Stimulated activated CD4-positive, alpha-beta T cell treated with anti-CD3 and anti-CD28 coated beads, Interleukin-2, amount 100 ng/mL, for 48 hours (primary cell): ENCODE data around the gene HERC3.
"Not testable (repeated sequence)": the region's sequence is repeated elsewhere in the genome, so short reads cannot be mapped to it uniquely, and the experiment has no call there.

Experiments used
- DNase-seq, 2 donors: peaks; one replicate each; pipeline ENCODE4 v3.0.0-alpha.2; 2020

The HERC3 gene

GRCh38 chr4:88609794-88610193, 17.5 kb downstream of the HERC3 start:
- DNase-seq: not testable (repeated sequence)

- DNase-seq: no peak
Observed at GRCh38 chr4:88610771-88611170, 18.5 kb downstream of the HERC3 start.

GRCh38 chr4:88613417-88613875, 21.2 kb downstream of the HERC3 start:
- peak in 1 of 2 donors; percentile 14 for DNase-seq

GRCh38 chr4:88614058-88614457, 21.8 kb downstream of the HERC3 start:
- DNase-seq: no peak

- DNase-seq: no peak
Observed at GRCh38 chr4:88616275-88617150, 24.2 kb downstream of the HERC3 start.

- DNase-seq: no peak
Observed at GRCh38 chr4:88618782-88619485, 26.7 kb downstream of the HERC3 start.

- no peak for DNase-seq
Observed at GRCh38 chr4:88619971-88620370, 27.7 kb downstream of the HERC3 start.

- no peak for DNase-seq
Observed at GRCh38 chr4:88621763-88622327, 29.6 kb downstream of the HERC3 start.

- DNase-seq: no peak
Observed at GRCh38 chr4:88623097-88623496, 30.8 kb downstream of the HERC3 start.

- DNase-seq: no peak
Observed at GRCh38 chr4:88628746-88629145, 36.5 kb downstream of the HERC3 start.

- DNase-seq: no peak
Observed at GRCh38 chr4:88629826-88630225, 37.5 kb downstream of the HERC3 start.

- DNase-seq: no peak
Observed at GRCh38 chr4:88630756-88631155, 38.5 kb downstream of the HERC3 start.

GRCh38 chr4:88643932-88644331, 51.7 kb downstream of the HERC3 start:
- DNase-seq: no peak

GRCh38 chr4:88645994-88646393, 53.7 kb downstream of the HERC3 start:
- DNase-seq: no peak

- no peak for DNase-seq
Observed at GRCh38 chr4:88646528-88647280, 54.4 kb downstream of the HERC3 start.

GRCh38 chr4:88649716-88650115, 57.4 kb downstream of the HERC3 start:
- DNase-seq: no peak

GRCh38 chr4:88653371-88653946, 61.2 kb downstream of the HERC3 start:
- DNase-seq: no peak

GRCh38 chr4:88655226-88655625, 62.9 kb downstream of the HERC3 start:
- no peak for DNase-seq

- DNase-seq: peak in 1 of 2 donors; percentile 7
Observed at GRCh38 chr4:88659055-88659889, 67.0 kb downstream of the HERC3 start.

- DNase-seq: no peak
Observed at GRCh38 chr4:88659890-88660208, 67.6 kb downstream of the HERC3 start.

- no peak for DNase-seq
Observed at GRCh38 chr4:88660446-88661294, 68.4 kb downstream of the HERC3 start.
